SU-DHL-6 (cell line): ENCODE measurements around the gene AREG.

Experiments
- EZH2phosphoT487 ChIP-seq: fragments of 200-600 bp; sonication (generic), shearing (Covaris generic); conservative IDR thresholded peaks from 2 replicates; pipeline ENCODE4 v1.6.1; 2018; ENCODE audit warnings: mild to moderate bottlenecking, antibody characterized with exemption, low read length, moderate library complexity, mixed read lengths
- TF ChIP-seq, protein P1 (sequence below): fragments of 200-600 bp; sonication (generic); IDR thresholded peaks from one replicate; pipeline ENCODE4 v1.5.1; 2017; ENCODE audit warnings: antibody characterized with exemption, mild to moderate bottlenecking, low read length, moderate library complexity; ENCODE audit not compliant: insufficient read depth, poor library complexity, severe bottlenecking

DNA sequence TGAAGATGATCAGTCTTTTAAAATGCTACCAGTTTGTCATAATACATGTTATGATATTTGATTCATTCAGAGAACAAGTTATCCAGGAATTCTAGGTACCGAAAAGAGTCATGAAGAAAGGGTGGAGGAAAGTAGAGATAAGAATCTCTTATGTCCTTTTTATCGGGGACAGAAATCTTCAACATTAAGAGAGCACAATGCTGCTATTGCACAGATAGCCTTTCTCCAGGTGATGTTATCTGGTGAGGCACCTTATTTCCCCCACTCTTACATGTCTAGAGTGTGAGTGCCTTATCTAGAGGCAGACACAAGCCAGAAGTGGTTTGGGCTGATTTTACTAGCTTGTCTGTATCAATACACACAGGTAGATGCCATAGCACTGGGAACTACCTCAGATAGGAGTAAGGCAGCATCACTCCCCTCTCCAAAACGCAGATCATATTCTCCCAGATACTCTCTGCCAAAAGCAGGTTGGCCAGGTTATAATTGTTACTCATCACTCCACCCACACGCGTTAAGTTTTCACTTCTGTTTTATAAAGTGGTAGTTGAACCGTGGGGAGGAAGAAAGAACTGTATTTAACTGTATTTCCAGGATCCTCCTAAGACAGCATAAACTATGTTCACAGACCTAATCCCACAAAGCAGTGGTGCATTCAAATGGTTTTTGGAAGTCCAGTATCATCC is 38.4 kb downstream of the AREG start:
- TF ChIP-seq, protein P1, sequence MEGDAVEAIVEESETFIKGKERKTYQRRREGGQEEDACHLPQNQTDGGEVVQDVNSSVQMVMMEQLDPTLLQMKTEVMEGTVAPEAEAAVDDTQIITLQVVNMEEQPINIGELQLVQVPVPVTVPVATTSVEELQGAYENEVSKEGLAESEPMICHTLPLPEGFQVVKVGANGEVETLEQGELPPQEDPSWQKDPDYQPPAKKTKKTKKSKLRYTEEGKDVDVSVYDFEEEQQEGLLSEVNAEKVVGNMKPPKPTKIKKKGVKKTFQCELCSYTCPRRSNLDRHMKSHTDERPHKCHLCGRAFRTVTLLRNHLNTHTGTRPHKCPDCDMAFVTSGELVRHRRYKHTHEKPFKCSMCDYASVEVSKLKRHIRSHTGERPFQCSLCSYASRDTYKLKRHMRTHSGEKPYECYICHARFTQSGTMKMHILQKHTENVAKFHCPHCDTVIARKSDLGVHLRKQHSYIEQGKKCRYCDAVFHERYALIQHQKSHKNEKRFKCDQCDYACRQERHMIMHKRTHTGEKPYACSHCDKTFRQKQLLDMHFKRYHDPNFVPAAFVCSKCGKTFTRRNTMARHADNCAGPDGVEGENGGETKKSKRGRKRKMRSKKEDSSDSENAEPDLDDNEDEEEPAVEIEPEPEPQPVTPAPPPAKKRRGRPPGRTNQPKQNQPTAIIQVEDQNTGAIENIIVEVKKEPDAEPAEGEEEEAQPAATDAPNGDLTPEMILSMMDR, result no peak
- TF ChIP-seq EZH2phosphoT487, result no peak
